Activated CD4-positive, alpha-beta T cell treated with anti-CD3 and anti-CD28 coated beads, Interleukin-2, amount 50 U/mL, for 24 hours (primary cell): ENCODE results near the gene CLCN7.

Experiments
- DNase-seq, 2 donors: peaks; one replicate each; pipeline ENCODE4 v3.0.0-alpha.2; 2020; ENCODE audit warnings: low read depth in 1 of 2, low spot score in 1 of 2

Gene CLCN7

GRCh38 chr16:1464196-1464893 lies 10.5 kb downstream of the CLCN7 start:
- DNase-seq: no peak

- no peak for DNase-seq
Observed at GRCh38 chr16:1461146-1461545, 13.7 kb downstream of the CLCN7 start.

- no peak for DNase-seq
Observed at GRCh38 chr16:1460602-1461138, 14.2 kb downstream of the CLCN7 start.

GRCh38 chr16:1459967-1460366 lies 14.9 kb downstream of the CLCN7 start:
- DNase-seq: no peak

GRCh38 chr16:1458977-1459341 lies 15.9 kb downstream of the CLCN7 start:
- no peak for DNase-seq

GRCh38 chr16:1458336-1458976 lies 16.4 kb downstream of the CLCN7 start:
- no peak for DNase-seq

GRCh38 chr16:1457489-1458245 lies 17.2 kb downstream of the CLCN7 start:
- DNase-seq: no peak

GRCh38 chr16:1456951-1457350 lies 17.9 kb downstream of the CLCN7 start:
- DNase-seq: no peak

GRCh38 chr16:1455190-1456171 lies 19.3 kb downstream of the CLCN7 start:
- no peak for DNase-seq

GRCh38 chr16:1454561-1454960 lies 20.3 kb downstream of the CLCN7 start:
- DNase-seq: no peak

- DNase-seq: no peak
Observed at GRCh38 chr16:1453316-1453715, 21.5 kb downstream of the CLCN7 start.

GRCh38 chr16:1452530-1452929 lies 22.3 kb downstream of the CLCN7 start:
- DNase-seq: no peak

- no peak for DNase-seq
Observed at GRCh38 chr16:1451702-1452392, 23.0 kb downstream of the CLCN7 start.

- no peak for DNase-seq
Observed at GRCh38 chr16:1450841-1451240, 24.0 kb downstream of the CLCN7 start.

GRCh38 chr16:1450218-1450617 lies 24.6 kb downstream of the CLCN7 start:
- DNase-seq: no peak

GRCh38 chr16:1449201-1449788 lies 25.5 kb downstream of the CLCN7 start:
- no peak for DNase-seq

GRCh38 chr16:1448536-1449116 lies 26.2 kb downstream of the CLCN7 start:
- no peak for DNase-seq

GRCh38 chr16:1447965-1448364 lies 26.9 kb downstream of the CLCN7 start:
- no peak for DNase-seq

- DNase-seq: no peak
Observed at GRCh38 chr16:1446296-1447080, 28.3 kb downstream of the CLCN7 start.
